ENCODE results near the gene ADAM17. TPM values are rescaled to one million over a fixed set of nuclear protein-coding genes. Genes with fewer than 3 reads are reported as not detected.

Gene ADAM17
- total RNA-seq, 1 donor from 2014 or later: 44.9 TPM

DNA sequence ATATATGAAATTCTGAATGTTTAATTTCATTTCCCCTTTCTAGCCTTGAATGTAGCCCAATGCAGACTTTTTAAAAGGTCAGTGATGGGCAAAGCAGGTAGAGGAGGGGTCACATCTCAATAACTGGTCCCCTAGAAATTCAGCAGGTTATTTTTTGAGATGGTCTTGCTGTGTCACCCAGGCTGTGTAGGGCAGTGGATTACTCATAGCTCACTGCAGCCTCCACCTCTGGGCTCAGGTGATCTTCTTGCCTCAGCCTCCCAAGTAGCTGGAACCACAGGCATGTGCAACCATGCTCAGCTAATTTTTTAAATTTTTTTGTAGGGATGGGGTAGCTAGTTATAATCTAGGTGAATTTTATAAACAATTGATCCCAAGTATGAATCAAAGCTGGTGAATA is 72.5 kb downstream of the ADAM17 start:
- Histone ChIP-seq H3K9ac (ENCODE audit: low read length) (no peak overlapping the region), H3K27ac (ENCODE audit: low read depth, low read length) (no peak overlapping the region), H3K9me3 (ENCODE audit: insufficient read depth, low read depth, low read length) (no peaks in the 10 kb centered on the region), H4K20me1 (ENCODE audit: insufficient read depth, low read length) (peaks cover 59% of the 10 kb centered on the region), H3K27me3 (ENCODE audit: insufficient read depth, low read length) (no peaks in the 10 kb centered on the region), H3K79me2 (ENCODE audit: insufficient read depth, low read length) (peaks cover 18% of the 10 kb centered on the region), H3K4me3 (ENCODE audit: insufficient read depth, low read depth, low read length) (no peak overlapping the region), H3K36me3 (ENCODE audit: insufficient read depth, low read length) (peaks cover 45% of the 10 kb centered on the region), H3K4me2 (ENCODE audit: low read length) (no peak overlapping the region), H2AFZ (ENCODE audit: low read depth, low read length) (no peak overlapping the region), H3K4me1 (ENCODE audit: insufficient read depth, low read length) (peaks cover 17% of the 10 kb centered on the region)
- no peak for TF ChIP-seq EZH2 (IDR thresholded peaks at IDR 0.05; ENCODE audit: insufficient read depth, low read length)
- TF ChIP-seq, protein P1, sequence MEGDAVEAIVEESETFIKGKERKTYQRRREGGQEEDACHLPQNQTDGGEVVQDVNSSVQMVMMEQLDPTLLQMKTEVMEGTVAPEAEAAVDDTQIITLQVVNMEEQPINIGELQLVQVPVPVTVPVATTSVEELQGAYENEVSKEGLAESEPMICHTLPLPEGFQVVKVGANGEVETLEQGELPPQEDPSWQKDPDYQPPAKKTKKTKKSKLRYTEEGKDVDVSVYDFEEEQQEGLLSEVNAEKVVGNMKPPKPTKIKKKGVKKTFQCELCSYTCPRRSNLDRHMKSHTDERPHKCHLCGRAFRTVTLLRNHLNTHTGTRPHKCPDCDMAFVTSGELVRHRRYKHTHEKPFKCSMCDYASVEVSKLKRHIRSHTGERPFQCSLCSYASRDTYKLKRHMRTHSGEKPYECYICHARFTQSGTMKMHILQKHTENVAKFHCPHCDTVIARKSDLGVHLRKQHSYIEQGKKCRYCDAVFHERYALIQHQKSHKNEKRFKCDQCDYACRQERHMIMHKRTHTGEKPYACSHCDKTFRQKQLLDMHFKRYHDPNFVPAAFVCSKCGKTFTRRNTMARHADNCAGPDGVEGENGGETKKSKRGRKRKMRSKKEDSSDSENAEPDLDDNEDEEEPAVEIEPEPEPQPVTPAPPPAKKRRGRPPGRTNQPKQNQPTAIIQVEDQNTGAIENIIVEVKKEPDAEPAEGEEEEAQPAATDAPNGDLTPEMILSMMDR (IDR thresholded peaks at IDR 0.05; ENCODE audit: insufficient read depth, low read depth, low read length): no peak
- Mint-ChIP-seq H3K4me1 (ENCODE audit: low read depth, unreplicated experiment) (peaks cover 29% of the 10 kb centered on the region), H3K36me3 (ENCODE audit: low read depth, unreplicated experiment) (peaks cover 16% of the 10 kb centered on the region), H3K27me3 (ENCODE audit: low read depth, unreplicated experiment) (no peaks in the 10 kb centered on the region), H3K27ac (ENCODE audit: unreplicated experiment) (no peak overlapping the region), H3K4me3 (ENCODE audit: unreplicated experiment) (no peak overlapping the region), H3K9me3 (ENCODE audit: unreplicated experiment) (no peaks in the 10 kb centered on the region)
- FAIRE-seq (no peak), DNase-seq (ENCODE audit: low read depth) (no peak)

DNA sequence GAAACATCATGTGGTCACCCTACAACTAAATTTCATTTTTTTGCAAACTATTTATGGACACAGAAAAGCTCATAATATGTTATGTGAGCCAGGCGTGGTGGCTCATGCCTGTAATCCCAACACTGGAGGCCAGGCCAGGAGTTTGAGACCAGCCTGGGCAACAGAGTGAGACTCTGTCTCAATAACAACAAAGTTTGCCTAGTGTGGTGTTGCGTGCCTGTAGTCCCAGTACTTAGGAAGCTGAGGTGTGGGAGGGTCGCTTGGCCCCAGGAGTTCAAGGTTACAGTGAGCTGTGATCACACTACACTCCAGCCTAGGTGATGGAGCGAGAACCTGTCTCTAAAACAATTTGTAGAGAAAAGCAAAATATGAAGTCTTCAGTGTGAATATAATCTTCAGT is 75.5 kb downstream of the ADAM17 start:
- DNase-seq (ENCODE audit: low read depth) (no peak), FAIRE-seq (no peak)
- Histone ChIP-seq H4K20me1 (ENCODE audit: insufficient read depth, low read length) (peaks cover 52% of the 10 kb centered on the region), H3K4me1 (ENCODE audit: insufficient read depth, low read length) (peaks cover 22% of the 10 kb centered on the region), H3K9ac (ENCODE audit: low read length) (no peak overlapping the region), H3K4me2 (ENCODE audit: low read length) (no peak overlapping the region), H3K4me3 (ENCODE audit: insufficient read depth, low read depth, low read length) (no peak overlapping the region), H3K27ac (ENCODE audit: low read depth, low read length) (no peak overlapping the region), H3K36me3 (ENCODE audit: insufficient read depth, low read length) (peaks cover 29% of the 10 kb centered on the region), H2AFZ (ENCODE audit: low read depth, low read length) (no peak overlapping the region), H3K79me2 (ENCODE audit: insufficient read depth, low read length) (peaks cover 45% of the 10 kb centered on the region), H3K27me3 (ENCODE audit: insufficient read depth, low read length) (no peaks in the 10 kb centered on the region), H3K9me3 (ENCODE audit: insufficient read depth, low read depth, low read length) (no peaks in the 10 kb centered on the region)
- no peak overlapping the region for H3K4me3 Mint-ChIP-seq (ENCODE audit: unreplicated experiment)
- H3K9me3 Mint-ChIP-seq (ENCODE audit: unreplicated experiment): no peaks in the 10 kb centered on the region
- H3K27ac Mint-ChIP-seq (ENCODE audit: unreplicated experiment): peak overlapping the region; percentile 86
- peaks cover 42% of the 10 kb centered on the region for H3K4me1 Mint-ChIP-seq (ENCODE audit: low read depth, unreplicated experiment)
- no peaks in the 10 kb centered on the region for H3K27me3 Mint-ChIP-seq (ENCODE audit: low read depth, unreplicated experiment)
- TF ChIP-seq, protein P1 (IDR thresholded peaks at IDR 0.05; ENCODE audit: insufficient read depth, low read depth, low read length): no peak
- TF ChIP-seq EZH2 (IDR thresholded peaks at IDR 0.05; ENCODE audit: insufficient read depth, low read length): no peak
- peaks cover 13% of the 10 kb centered on the region for H3K36me3 Mint-ChIP-seq (ENCODE audit: low read depth, unreplicated experiment)

DNA sequence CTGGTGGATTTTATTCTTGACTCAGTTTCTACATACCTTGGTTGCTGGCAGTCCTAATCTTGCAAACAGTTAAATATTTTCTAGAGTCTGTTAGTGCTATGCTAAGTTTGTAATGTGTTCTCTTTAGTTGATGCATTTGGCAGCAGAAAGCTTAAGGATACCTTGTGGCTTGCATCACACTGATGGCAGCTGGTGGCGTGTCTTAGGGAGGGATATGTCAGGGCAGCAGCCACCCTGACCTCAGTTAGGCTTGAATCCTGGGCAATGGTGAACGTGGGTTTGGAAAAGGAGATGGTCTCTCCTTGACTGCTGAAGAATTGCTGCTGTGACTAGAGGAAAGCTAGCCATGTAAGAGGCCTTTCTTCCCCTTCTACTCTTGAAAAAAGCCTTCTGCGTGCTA is 77.1 kb downstream of the ADAM17 start:
- TF ChIP-seq EZH2 (IDR thresholded peaks at IDR 0.05; ENCODE audit: insufficient read depth, low read length): no peak
- TF ChIP-seq, protein P1 (IDR thresholded peaks at IDR 0.05; ENCODE audit: insufficient read depth, low read depth, low read length): no peak
- Mint-ChIP-seq H3K36me3 (ENCODE audit: low read depth, unreplicated experiment) (peaks cover 11% of the 10 kb centered on the region), H3K27ac (ENCODE audit: unreplicated experiment) (peak overlapping the region; percentile 3), H3K4me3 (ENCODE audit: unreplicated experiment) (no peak overlapping the region), H3K27me3 (ENCODE audit: low read depth, unreplicated experiment) (no peaks in the 10 kb centered on the region), H3K4me1 (ENCODE audit: low read depth, unreplicated experiment) (peaks cover 39% of the 10 kb centered on the region), H3K9me3 (ENCODE audit: unreplicated experiment) (no peaks in the 10 kb centered on the region)
- no peak overlapping the region for H2AFZ ChIP-seq (ENCODE audit: low read depth, low read length)
- H3K79me2 ChIP-seq (ENCODE audit: insufficient read depth, low read length): peaks cover 48% of the 10 kb centered on the region
- H3K27me3 ChIP-seq (ENCODE audit: insufficient read depth, low read length): no peaks in the 10 kb centered on the region
- no peaks in the 10 kb centered on the region for H3K9me3 ChIP-seq (ENCODE audit: insufficient read depth, low read depth, low read length)
- FAIRE-seq (no peak), DNase-seq (ENCODE audit: low read depth) (no peak)
- H3K4me2 ChIP-seq (ENCODE audit: low read length): no peak overlapping the region
- peaks cover 15% of the 10 kb centered on the region for H3K36me3 ChIP-seq (ENCODE audit: insufficient read depth, low read length)
- H3K9ac ChIP-seq (ENCODE audit: low read length): no peak overlapping the region
- no peak overlapping the region for H3K27ac ChIP-seq (ENCODE audit: low read depth, low read length)
- peaks cover 37% of the 10 kb centered on the region for H4K20me1 ChIP-seq (ENCODE audit: insufficient read depth, low read length)
- H3K4me3 ChIP-seq (ENCODE audit: insufficient read depth, low read depth, low read length): no peak overlapping the region
- H3K4me1 ChIP-seq (ENCODE audit: insufficient read depth, low read length): peaks cover 21% of the 10 kb centered on the region

Data from astrocyte (in vitro differentiated cells and primary cell).